SU-DHL-6 (cell line): ENCODE data around the gene CCDC142.

Experiments
- H2AFZ ChIP-seq: fragments of 200-600 bp; sonication (generic); 2 replicates; pipeline ENCODE4 v1.6.1; 2014; ENCODE audit warnings: low read depth, mild to moderate bottlenecking, moderate library complexity, mixed read lengths, antibody characterized with exemption, low read length; ENCODE audit not compliant: severe bottlenecking
- H3F3A ChIP-seq: fragments of 200-600 bp; shearing (Covaris generic); 2 replicates; pipeline ENCODE4 v1.6.0; 2016; ENCODE audit warnings: antibody characterized with exemption, mild to moderate bottlenecking; ENCODE audit not compliant: insufficient read depth
- H3K27ac ChIP-seq: fragments of 200-600 bp; sonication (generic); 2 replicates; pipeline ENCODE4 v1.5.1; 2016; ENCODE audit warnings: low read depth, mild to moderate bottlenecking, low read length, moderate library complexity, mixed read lengths
- H3K27me3 ChIP-seq: fragments of 200-600 bp; sonication (generic), shearing (Covaris generic); 2 replicates; pipeline ENCODE4 v1.6.0; 2014; ENCODE audit warnings: mild to moderate bottlenecking, low read length
- H3K36me3 ChIP-seq: fragments of 200-600 bp; sonication (generic); 2 replicates; pipeline ENCODE4 v1.6.1; 2014; ENCODE audit warnings: mild to moderate bottlenecking, low read length, mixed read lengths
- H3K4me2 ChIP-seq: fragments of 300-600, 200-600 bp; shearing (Covaris generic), sonication (generic); 2 replicates; pipeline ENCODE4 v1.6.0; 2014; ENCODE audit warnings: low read length, low read depth, mild to moderate bottlenecking; ENCODE audit not compliant: poor library complexity, severe bottlenecking
- H3K4me3 ChIP-seq: fragments of 200-600 bp; sonication (generic); 2 replicates; pipeline ENCODE4 v1.5.1; 2014; ENCODE audit warnings: antibody characterized with exemption, low read length, mild to moderate bottlenecking, mixed read lengths; ENCODE audit not compliant: insufficient read depth, poor library complexity, severe bottlenecking
- H3K79me2 ChIP-seq: fragments of 200-600 bp; sonication (generic); 2 replicates; pipeline ENCODE4 v1.6.1; 2014; ENCODE audit warnings: mild to moderate bottlenecking, low read length, moderate library complexity; ENCODE audit not compliant: insufficient read depth
- H3K9ac ChIP-seq: fragments of 200-600 bp; sonication (generic); 2 replicates; pipeline ENCODE4 v1.7.0; 2014; ENCODE audit warnings: mild to moderate bottlenecking, low read length
- H3K9me2 ChIP-seq: fragments of 200-600 bp; sonication (generic); replicated peaks from 2 replicates; pipeline ENCODE4 v1.6.1; 2014; ENCODE audit warnings: low read length; ENCODE audit not compliant: insufficient read depth
- H3K9me3 ChIP-seq: fragments of 200-600 bp; sonication (generic); 2 replicates; pipeline ENCODE4 v1.6.1; 2014; ENCODE audit warnings: low read length, mixed read lengths; ENCODE audit not compliant: insufficient read depth
- H4K20me1 ChIP-seq: fragments of 200-600 bp; sonication (generic); 2 replicates; pipeline ENCODE4 v1.6.1; 2014; ENCODE audit warnings: low read depth, mild to moderate bottlenecking, antibody characterized with exemption, low read length, moderate library complexity, mixed read lengths
- EZH2phosphoT487 ChIP-seq: fragments of 200-600 bp; sonication (generic), shearing (Covaris generic); conservative IDR thresholded peaks from 2 replicates; pipeline ENCODE4 v1.6.1; 2018; ENCODE audit warnings: mild to moderate bottlenecking, antibody characterized with exemption, low read length, moderate library complexity, mixed read lengths
- TF ChIP-seq, protein P1 (sequence below): fragments of 200-600 bp; sonication (generic); IDR thresholded peaks from one replicate; pipeline ENCODE4 v1.5.1; 2017; ENCODE audit warnings: antibody characterized with exemption, mild to moderate bottlenecking, low read length, moderate library complexity; ENCODE audit not compliant: insufficient read depth, poor library complexity, severe bottlenecking

The CCDC142 gene

DNA sequence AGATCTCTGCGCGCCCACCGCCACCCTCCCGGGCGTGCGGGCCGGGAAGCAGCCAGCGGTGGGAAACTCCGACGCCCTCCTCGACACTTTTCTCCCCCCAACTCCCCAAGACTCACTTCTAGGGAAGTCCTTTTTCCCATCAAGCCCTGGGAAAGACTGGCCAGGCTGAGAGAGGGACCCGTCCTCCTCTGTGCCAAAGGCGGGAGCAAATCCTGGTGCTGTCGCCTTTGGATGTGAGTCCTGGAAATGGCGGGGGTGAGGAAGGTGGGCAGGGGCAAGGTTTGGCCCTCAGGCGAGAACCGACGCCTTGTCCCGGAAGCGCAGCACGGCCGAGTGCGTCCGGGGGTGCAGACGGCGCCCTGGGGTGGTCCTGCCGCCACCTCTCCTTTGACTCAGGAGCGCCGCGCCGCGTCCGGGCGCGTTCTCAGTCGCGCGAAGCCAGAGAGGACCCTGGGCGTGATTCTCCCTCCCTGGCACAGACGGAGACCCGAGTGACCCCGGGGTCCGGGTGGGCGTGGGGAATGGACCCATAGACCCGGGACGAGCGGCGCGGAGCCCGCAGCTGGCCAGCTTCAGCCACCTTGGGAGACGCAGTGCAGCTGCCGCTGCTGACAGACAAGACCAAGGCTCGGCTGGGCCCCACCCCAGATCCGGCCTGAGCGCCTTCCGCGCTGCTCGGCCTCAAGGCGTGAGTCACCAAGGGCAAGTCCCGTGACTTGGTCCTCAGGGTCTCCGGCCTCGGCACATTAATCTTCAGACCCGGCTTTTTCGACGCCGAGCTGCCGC lies 20.1 kb upstream of the CCDC142 start:
- Histone ChIP-seq H3K9ac (peak overlapping the region; percentile 42), H3K4me2 (peak overlapping the region; percentile 47), H3K4me3 (peak overlapping the region; percentile 30), H3K79me2 (0 out of 2 replicates have a peak, but pooled peaks cover 3% of the 10 kb centered on the region), H3K9me2 (no peaks in the 10 kb centered on the region), H3K27ac (no peak overlapping the region), H3F3A (no peaks in the 10 kb centered on the region), H3K27me3 (no peaks in the 10 kb centered on the region), H2AFZ (peak overlapping the region; percentile 52), H3K9me3 (no peaks in the 10 kb centered on the region), H4K20me1 (no peaks in the 10 kb centered on the region), H3K36me3 (no peaks in the 10 kb centered on the region)
- TF ChIP-seq EZH2phosphoT487: 0 out of 2 replicates have a peak, but pooled peaks have one; percentile 31
- TF ChIP-seq, protein P1, sequence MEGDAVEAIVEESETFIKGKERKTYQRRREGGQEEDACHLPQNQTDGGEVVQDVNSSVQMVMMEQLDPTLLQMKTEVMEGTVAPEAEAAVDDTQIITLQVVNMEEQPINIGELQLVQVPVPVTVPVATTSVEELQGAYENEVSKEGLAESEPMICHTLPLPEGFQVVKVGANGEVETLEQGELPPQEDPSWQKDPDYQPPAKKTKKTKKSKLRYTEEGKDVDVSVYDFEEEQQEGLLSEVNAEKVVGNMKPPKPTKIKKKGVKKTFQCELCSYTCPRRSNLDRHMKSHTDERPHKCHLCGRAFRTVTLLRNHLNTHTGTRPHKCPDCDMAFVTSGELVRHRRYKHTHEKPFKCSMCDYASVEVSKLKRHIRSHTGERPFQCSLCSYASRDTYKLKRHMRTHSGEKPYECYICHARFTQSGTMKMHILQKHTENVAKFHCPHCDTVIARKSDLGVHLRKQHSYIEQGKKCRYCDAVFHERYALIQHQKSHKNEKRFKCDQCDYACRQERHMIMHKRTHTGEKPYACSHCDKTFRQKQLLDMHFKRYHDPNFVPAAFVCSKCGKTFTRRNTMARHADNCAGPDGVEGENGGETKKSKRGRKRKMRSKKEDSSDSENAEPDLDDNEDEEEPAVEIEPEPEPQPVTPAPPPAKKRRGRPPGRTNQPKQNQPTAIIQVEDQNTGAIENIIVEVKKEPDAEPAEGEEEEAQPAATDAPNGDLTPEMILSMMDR: peak; percentile 21

GRCh38 chr2:74502147-74502719 lies 19.4 kb upstream of the CCDC142 start:
- TF ChIP-seq EZH2phosphoT487: no peak
- TF ChIP-seq, protein P1: no peak
- no peak overlapping the region for H3K27ac ChIP-seq
- no peaks in the 10 kb centered on the region for H3K27me3 ChIP-seq
- H2AFZ ChIP-seq: no peak overlapping the region
- H3K9me2 ChIP-seq: no peaks in the 10 kb centered on the region
- no peaks in the 10 kb centered on the region for H3F3A ChIP-seq
- H4K20me1 ChIP-seq: no peaks in the 10 kb centered on the region
- no peaks in the 10 kb centered on the region for H3K9me3 ChIP-seq
- peak overlapping the region; percentile 42; the same call in 1 of the 2 replicates for H3K9ac ChIP-seq
- H3K4me3 ChIP-seq: no peak overlapping the region
- no peaks in the 10 kb centered on the region for H3K36me3 ChIP-seq
- H3K4me2 ChIP-seq: peak overlapping the region; percentile 47
- H3K79me2 ChIP-seq: 0 out of 2 replicates have a peak, but pooled peaks cover 3% of the 10 kb centered on the region

DNA sequence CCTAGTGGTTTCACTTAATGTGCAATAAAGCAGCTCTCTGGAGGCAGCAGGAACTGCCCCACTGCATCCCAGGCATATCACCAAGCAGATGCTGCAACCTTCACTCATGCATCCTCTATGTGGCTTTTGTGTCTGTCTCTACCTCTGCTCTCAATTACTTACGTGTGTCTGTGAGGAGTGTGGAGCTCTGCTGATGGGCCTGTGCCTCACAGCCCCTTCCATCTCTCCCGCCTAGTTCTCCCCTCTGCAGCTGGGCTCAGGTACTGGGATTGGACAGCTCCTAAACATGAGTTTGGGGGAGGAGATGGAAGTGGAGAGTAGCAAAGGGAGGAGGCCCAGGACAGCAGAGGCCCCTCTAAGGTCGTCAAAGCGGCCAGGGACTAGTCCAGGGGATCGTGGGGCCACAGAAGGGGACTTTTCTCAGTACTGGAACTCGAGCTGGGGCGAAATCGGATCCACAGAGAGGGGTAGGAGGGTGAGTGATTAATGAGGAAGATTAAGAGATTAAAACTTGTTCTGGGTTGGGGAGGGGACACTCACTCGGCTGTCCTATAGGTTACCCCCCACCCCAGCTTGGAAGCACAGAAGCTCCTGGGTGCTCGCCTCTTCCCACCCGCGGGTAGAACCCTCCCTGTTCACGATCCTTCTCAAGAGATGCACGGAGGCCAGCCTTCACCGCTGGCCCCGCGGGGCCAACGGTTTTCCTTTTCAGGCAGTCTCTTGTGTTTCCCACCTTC lies 18.7 kb upstream of the CCDC142 start:
- no peak overlapping the region for H2AFZ ChIP-seq
- 0 out of 2 replicates have a peak, but pooled peaks cover under 1% of the 10 kb centered on the region for H3K79me2 ChIP-seq
- no peak overlapping the region for H3K4me2 ChIP-seq
- TF ChIP-seq EZH2phosphoT487: no peak
- TF ChIP-seq, protein P1: no peak
- no peaks in the 10 kb centered on the region for H3F3A ChIP-seq
- no peaks in the 10 kb centered on the region for H3K36me3 ChIP-seq
- no peaks in the 10 kb centered on the region for H3K9me2 ChIP-seq
- no peaks in the 10 kb centered on the region for H4K20me1 ChIP-seq
- no peak overlapping the region for H3K27ac ChIP-seq
- H3K9ac ChIP-seq: no peak overlapping the region
- no peaks in the 10 kb centered on the region for H3K27me3 ChIP-seq
- H3K4me3 ChIP-seq: no peak overlapping the region
- no peaks in the 10 kb centered on the region for H3K9me3 ChIP-seq
